HG03103 (cell line): ENCODE data around the gene ARIH2.

Experiments used
- ATAC-seq: cut with Tn5 transposase; IDR thresholded peaks from one replicate; pipeline ENCODE4 v1.9.1; 2021; ENCODE audit warnings: low read depth; ENCODE audit not compliant: unreplicated experiment

The ARIH2 gene

GRCh38 chr3:48966876-48967361, 48.3 kb downstream of the ARIH2 start:
- no peak for ATAC-seq

- ATAC-seq: no peak
Observed at GRCh38 chr3:48970586-48970985, 51.9 kb downstream of the ARIH2 start.

- ATAC-seq: no peak
Observed at GRCh38 chr3:48974076-48974864, 55.6 kb downstream of the ARIH2 start.

GRCh38 chr3:48979451-48979850, 60.8 kb downstream of the ARIH2 start:
- ATAC-seq: no peak

GRCh38 chr3:48980295-48980694, 61.7 kb downstream of the ARIH2 start:
- ATAC-seq: no peak

- ATAC-seq: no peak
Observed at GRCh38 chr3:48982016-48982415, 63.4 kb downstream of the ARIH2 start.

GRCh38 chr3:48982686-48983085, 64.0 kb downstream of the ARIH2 start:
- no peak for ATAC-seq

GRCh38 chr3:48983096-48983495, 64.5 kb downstream of the ARIH2 start:
- ATAC-seq: no peak

GRCh38 chr3:48984663-48985062, 66.0 kb downstream of the ARIH2 start:
- no peak for ATAC-seq

GRCh38 chr3:48985831-48986376, 67.3 kb downstream of the ARIH2 start:
- ATAC-seq: no peak

- ATAC-seq: no peak
Observed at GRCh38 chr3:48989126-48989795, 70.6 kb downstream of the ARIH2 start.

- peak; percentile 48 for ATAC-seq
Observed at GRCh38 chr3:48989796-48990635, 71.4 kb downstream of the ARIH2 start, which contains the start of gene P4HTM. Gene P4HTM, plus strand, starts transcription at chr3:48990241. Its CDS starts 16 bp downstream, at chr3:48990257.

- ATAC-seq: peak; percentile 20
Observed at GRCh38 chr3:48990636-48991469, 72.2 kb downstream of the ARIH2 start.

GRCh38 chr3:48991851-48992545, 73.4 kb downstream of the ARIH2 start:
- ATAC-seq: no peak

GRCh38 chr3:48993834-48994233, 75.2 kb downstream of the ARIH2 start:
- ATAC-seq: no peak

GRCh38 chr3:48996640-48997039, 78.0 kb downstream of the ARIH2 start:
- no peak for ATAC-seq

- no peak for ATAC-seq
Observed at GRCh38 chr3:48997102-48997635, 78.5 kb downstream of the ARIH2 start.

- ATAC-seq: no peak
Observed at GRCh38 chr3:48997714-48998637, 79.3 kb downstream of the ARIH2 start.
